IPS-18c (cell line): Measurements from ENCODE around the gene SRSF4.
A peak's percentile ranks its signal among the peaks of the same experiment; 100 is the strongest.
"Not testable (repeated sequence)": the region's sequence is repeated elsewhere in the genome, so short reads cannot be mapped to it uniquely, and the experiment has no call there.

ENCODE experiments used
- H3K4me3 ChIP-seq: 2 replicates; pipeline ENCODE4 v1.7.0; 2013; ENCODE audit warnings: low read depth, mild to moderate bottlenecking, low read length, moderate library complexity; ENCODE audit not compliant: insufficient read depth
- H3K9me3 ChIP-seq: one replicate; pipeline ENCODE4 v1.6.1; 2013; ENCODE audit warnings: mild to moderate bottlenecking, low read length, moderate library complexity; ENCODE audit not compliant: control insufficient read depth, insufficient read depth

The SRSF4 gene

GRCh38 chr1:29181413-29182225 is at the start of gene SRSF4:
SRSF4 (minus strand) TSS chr1:29181900; CDS start chr1:29181752, 148 bp downstream.
- Histone ChIP-seq H3K9me3 (peaks cover 2% of the 10 kb centered on the region), H3K4me3 (peak within 1 kb of the TSS; percentile 98)

DNA sequence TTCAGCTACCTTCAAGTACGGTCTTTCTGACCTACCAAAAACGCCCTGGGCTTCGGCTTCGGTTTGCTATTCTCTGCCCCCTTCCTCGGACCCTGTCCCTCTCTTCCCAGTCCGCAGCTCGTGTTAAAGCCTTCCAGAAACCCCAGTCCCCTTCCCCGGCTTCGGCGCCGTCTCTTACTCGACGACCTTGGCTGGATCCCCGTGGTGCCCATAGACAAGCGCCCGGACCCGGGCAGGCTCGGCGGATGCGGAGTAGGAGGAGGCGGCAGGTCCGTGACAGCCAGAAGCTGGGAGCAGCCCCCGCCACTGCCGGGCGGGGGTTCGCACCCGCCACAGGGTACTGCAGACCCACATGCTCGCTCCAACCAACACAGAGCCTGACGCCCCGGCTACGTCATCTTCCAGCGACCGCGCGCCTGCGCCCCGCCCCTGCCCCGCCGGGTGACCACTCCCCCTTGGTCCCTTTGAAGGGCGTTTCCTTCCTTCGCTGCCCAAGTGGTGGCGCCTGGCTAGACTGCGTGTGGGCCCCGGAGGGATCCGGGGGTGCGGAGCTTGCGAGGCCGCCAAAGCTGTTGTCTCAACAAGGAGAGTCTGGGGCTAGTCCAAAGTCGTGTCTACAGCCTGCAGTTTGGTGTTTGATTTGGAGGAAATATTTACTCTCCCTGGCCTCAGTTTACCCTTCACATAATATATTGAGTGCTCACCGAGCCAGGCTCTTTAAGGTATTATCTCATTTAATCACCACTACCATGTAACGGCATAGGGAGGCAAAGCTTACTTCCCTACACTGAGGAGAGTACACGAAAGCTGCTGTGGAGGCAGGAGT is 49.1 kb upstream of the SRSF4 start, which contains the start of gene MECR:
TSS of gene MECR (minus strand) at position 382 of the 826 bp plus-strand sequence. CDS start at position 354, 28 bp downstream.
- no peaks in the 10 kb centered on the region for H3K9me3 ChIP-seq
- peak within 1 kb of the TSS; percentile 90 for H3K4me3 ChIP-seq

GRCh38 chr1:29230204-29230552 is 48.5 kb upstream of the SRSF4 start:
- H3K4me3 ChIP-seq: peak overlapping the region; percentile 90
- no peaks in the 10 kb centered on the region for H3K9me3 ChIP-seq

DNA sequence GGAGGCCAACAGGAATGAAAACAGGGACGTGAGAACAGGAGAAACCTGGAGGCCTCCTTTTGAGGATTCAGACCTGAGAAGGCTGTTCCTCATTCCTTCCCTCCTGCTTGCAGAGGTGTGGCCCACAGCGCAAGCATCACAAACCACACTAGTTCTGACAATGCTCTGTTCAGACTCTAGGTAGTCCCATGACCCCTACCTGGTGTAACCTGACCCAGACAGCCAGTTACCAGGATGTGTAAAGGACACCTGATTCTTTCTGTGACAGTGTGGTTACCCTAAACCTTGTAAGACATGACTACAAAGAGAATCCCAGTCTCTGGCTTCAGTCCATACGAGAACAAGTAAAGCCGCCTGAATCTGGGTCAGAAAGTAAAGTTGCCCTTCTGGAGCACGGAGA is 45.8 kb upstream of the SRSF4 start:
- no peak overlapping the region for H3K4me3 ChIP-seq
- no peaks in the 10 kb centered on the region for H3K9me3 ChIP-seq

DNA sequence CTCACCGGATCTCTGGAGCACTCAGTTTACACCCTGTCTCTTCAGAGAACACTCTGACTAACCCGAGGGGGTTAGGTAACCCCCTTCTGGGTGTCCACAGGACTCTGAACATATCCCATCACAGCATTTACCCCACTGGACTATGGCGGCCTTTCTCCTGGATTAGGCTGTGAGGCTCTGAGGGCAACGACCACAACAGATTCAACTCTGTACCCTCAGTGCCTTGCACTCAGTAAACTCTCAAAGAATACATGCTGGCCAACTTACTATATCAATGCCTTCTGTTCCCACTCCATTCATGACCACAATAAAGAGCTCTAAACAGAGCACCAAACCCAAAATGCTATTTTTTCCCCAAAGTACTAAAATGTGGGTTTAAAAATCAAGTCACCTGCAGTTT is 43.7 kb upstream of the SRSF4 start:
- Histone ChIP-seq H3K9me3 (no peaks in the 10 kb centered on the region), H3K4me3 (no peak overlapping the region)

- Histone ChIP-seq H3K4me3 (no peak overlapping the region), H3K9me3 (no peaks in the 10 kb centered on the region)
Observed at GRCh38 chr1:29224356-29224837, 42.7 kb upstream of the SRSF4 start.

- H3K9me3 ChIP-seq: no peaks in the 10 kb centered on the region
- no peak overlapping the region for H3K4me3 ChIP-seq
Observed at GRCh38 chr1:29223521-29223920, 41.8 kb upstream of the SRSF4 start.

- no peak overlapping the region for H3K4me3 ChIP-seq
- no peaks in the 10 kb centered on the region for H3K9me3 ChIP-seq
Observed at GRCh38 chr1:29222686-29223085, 41.0 kb upstream of the SRSF4 start.

DNA sequence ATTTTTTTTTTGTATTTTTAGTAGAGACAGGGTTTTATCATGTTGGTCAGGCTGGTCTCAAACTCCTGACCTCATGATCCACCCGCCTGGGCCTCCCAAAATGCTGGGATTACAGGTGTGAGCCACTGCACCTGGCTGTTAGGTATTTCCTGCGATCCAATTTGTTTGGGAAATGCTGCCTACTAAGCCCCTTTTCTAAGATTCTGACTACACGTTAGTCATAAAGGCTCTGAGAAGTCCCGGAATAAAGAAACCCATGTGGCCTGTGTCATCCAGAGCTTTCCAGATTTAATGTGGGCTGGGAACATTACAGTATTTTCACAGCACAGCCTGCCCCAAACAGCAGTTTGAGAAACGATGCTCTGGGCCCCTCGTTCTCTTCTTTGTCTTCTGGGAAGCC is 40.6 kb upstream of the SRSF4 start:
- H3K4me3 ChIP-seq, H3K9me3 ChIP-seq: not testable (repeated sequence)

DNA sequence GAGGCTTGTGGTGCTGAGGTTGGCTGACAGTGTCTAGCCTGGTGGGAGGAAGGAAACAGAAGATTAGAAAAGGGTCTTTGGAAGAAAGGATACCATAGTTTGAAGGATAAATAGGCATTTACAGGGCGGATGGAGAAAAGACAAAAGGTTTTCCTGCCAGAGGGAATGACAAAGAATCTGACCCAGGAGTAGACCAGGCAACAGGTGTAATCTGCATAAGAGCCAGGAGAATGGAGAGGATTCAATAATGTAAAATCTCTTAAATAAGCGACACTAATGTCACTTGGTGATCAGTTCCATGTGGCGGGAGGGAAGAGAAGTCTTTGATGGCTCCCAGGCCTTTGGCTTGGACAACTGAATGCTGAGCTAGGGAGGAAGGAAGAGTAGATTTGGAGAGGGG is 39.6 kb upstream of the SRSF4 start:
- no peak overlapping the region for H3K4me3 ChIP-seq

DNA sequence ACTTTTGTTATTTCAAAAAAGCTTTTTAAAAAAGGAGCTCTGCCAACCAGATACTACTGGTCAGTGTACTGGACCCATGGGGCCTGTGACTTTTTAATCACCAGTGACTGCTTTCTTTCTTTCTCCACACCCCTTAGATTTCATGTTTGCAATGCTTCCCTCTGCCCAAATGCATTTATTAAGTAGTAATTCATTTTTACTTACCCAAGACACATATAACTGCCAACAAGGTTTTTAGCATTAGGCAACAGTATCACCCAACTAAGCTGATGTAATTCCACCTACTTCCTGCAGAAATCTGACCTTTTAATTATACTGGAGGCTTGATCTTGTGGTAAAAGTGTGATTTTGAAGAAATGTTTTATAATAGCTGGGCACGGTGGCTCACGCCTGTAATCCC is 36.5 kb upstream of the SRSF4 start:
- Histone ChIP-seq H3K4me3 (no peak overlapping the region), H3K9me3 (no peaks in the 10 kb centered on the region)

More for the DNA sequence above, 39.6 kb upstream of the SRSF4 start:
- H3K9me3 ChIP-seq: no peaks in the 10 kb centered on the region

GRCh38 chr1:29217633-29218032 is 35.9 kb upstream of the SRSF4 start:
- Histone ChIP-seq H3K4me3 (no peak overlapping the region), H3K9me3 (no peaks in the 10 kb centered on the region)

DNA sequence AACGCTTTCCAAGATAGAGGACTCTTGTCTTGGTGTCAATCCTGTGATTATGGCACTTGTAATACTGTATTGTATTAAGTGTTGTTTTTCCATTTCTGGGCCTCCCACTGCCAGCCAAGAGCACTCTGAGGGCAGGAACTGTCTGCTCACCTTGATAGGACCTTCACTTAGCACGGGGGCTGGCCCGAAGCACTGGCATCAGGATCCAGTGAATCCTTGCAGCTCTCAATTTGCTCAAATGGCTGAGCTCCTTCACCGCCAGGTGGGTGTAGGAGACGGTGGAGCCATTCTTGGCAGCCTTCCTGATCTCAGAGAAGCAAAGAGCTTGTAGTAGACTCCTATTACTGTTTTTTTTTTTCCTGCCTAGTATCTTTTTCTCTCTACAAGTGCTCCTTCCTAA is 31.4 kb upstream of the SRSF4 start:
- H3K4me3 ChIP-seq: no peak overlapping the region
- H3K9me3 ChIP-seq: no peaks in the 10 kb centered on the region

- Histone ChIP-seq H3K9me3 (no peaks in the 10 kb centered on the region), H3K4me3 (no peak overlapping the region)
Observed at GRCh38 chr1:29211086-29212030, 29.7 kb upstream of the SRSF4 start.

- no peaks in the 10 kb centered on the region for H3K9me3 ChIP-seq
- H3K4me3 ChIP-seq: no peak overlapping the region
Observed at GRCh38 chr1:29210278-29211085, 28.8 kb upstream of the SRSF4 start.

DNA sequence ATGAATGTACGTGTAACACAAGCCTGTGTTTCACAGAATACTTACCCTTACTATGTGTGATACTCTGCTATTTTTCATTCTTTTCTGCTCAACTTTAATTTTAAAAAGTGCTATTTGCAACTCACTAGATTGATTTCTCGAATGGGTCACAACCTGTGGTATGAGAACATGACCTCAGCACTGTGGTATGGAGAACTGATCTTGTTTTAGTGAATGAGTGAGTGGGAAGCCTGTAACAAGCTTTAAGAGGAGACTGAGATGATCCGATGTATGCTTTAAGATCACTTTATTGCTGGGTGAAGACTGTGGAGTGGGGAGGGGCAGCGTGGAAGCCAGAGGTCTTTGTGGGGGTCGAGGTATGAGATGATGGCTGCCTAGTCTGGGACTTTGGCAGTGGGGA is 27.5 kb upstream of the SRSF4 start:
- H3K9me3 ChIP-seq: no peaks in the 10 kb centered on the region
- no peak overlapping the region for H3K4me3 ChIP-seq
